ENCODE results near the gene RNF208. TPM values are rescaled to one million over a fixed set of nuclear protein-coding genes. Genes with fewer than 3 reads are reported as not detected.

RNF208 gene
- total and polyA plus RNA-seq, 9 of the 15 experiments (the other 6 are each of a cell fraction or from before 2014, with no cell fraction given) = 0.15 to 6.9 (median 0.50) TPM; not detected in 2

DNA sequence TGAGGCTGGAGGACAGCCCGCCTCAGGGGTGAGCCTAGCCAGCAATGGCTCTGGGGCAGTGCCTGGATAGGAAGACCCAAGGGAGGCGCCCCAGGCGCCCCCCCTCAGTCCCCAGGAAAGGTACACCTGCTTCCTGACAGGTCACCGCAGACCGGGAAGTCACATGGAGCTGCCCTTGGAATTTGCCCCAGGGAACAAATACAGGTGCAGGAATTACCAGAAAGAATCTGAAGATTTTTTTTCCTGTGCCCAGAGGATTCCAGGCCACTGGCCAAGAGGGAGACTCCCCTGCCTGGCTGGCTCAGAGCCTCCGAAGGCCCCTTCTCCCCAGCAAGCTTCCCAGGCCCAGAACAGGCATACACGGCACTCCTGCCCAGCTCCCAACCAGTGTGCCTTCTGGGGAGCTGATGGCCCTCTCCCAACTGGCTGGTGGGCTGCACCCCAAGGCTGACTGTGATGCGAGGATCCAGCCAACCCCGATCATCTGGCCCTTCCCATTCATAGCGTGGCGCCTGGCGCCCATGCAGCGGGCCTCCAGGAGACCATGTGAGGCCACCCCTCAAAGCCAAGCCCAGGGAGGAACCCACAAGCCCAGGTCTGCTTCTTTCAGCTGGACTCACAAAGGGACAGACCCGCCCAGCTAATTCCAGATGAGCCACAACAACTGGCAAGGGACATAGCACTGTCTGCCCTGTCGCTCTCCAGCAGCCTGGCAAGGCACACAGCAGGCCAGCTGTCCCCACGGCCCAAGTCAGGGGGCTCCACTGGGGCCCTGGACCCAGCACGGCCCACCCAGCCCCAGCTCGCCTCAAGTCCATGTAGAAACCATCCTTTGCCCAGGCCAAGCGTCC is 23.8 kb downstream of the RNF208 start:
- FAIRE-seq (no peak), ATAC-seq (no peak), DNase-seq (ENCODE audit: extremely low read depth in 1 of 4, low spot score in 3 of 4) (no peak)
- Histone ChIP-seq H4K20me1 (replicated peaks; ENCODE audit: control insufficient read depth, insufficient read depth, low read length) (peaks cover 5% of the 10 kb centered on the region), H3K36me3 (ENCODE audit: control insufficient read depth, insufficient read depth, low read length) (peaks cover 8% of the 10 kb centered on the region; the same call in 2 of the 3 replicates), H3K4me1 (replicated peaks in 1 of 2; ENCODE audit: control insufficient read depth in 2 of 2, insufficient read depth in 2 of 2, low read length in 2 of 2) (peaks cover 22 to 91% of the 10 kb centered on the region in 2 experiments), H3K79me2 (ENCODE audit: control insufficient read depth, insufficient read depth, low read length) (peaks cover 61% of the 10 kb centered on the region), H3K9me1 (ENCODE audit: control insufficient read depth, insufficient read depth, low read length) (no peaks in the 10 kb centered on the region), H3K27me3 (ENCODE audit: control insufficient read depth in 2 of 2, insufficient read depth in 2 of 2, low read length in 2 of 2) (no peaks in the 10 kb centered on the region), H2AFZ (ENCODE audit: low read depth, low read length) (no peak overlapping the region), H3K4me2 (ENCODE audit: insufficient read depth, low read length) (peak overlapping the region; percentile 44; the same call in 1 of the 2 replicates), H3K9ac (ENCODE audit: insufficient read depth in 1 of 2, low read depth in 2 of 2, low read length in 2 of 2) (peak overlapping the region in 1 of 2 experiments; percentile 89; a peak in 2 of 4 replicates), H3K4me3 (peak overlapping the region; percentile 37; the same call in 1 of the 2 replicates), H3K27ac (ENCODE audit: extremely low read depth, low read depth, low read length) (no peak overlapping the region), H3K9me3 (replicated peaks; ENCODE audit: control insufficient read depth, insufficient read depth, low read depth, low read length) (no peaks in the 10 kb centered on the region)
- intact Hi-C loops (cut with micrococcal nuclease) = no loop called here
- CTCF ChIA-PET (ENCODE audit: low intra/inter-chr PET ratio) = no interaction called here
- 75% methylated on average over 15 of the region's 19 CpGs for WGBS (ENCODE audit: insufficient coverage, low coverage, missing lambda C conversion rate)
- in situ Hi-C loops (cut with MboI) = no loop called here
- TF ChIP-seq SIRT6 (IDR thresholded peaks at IDR 0.05; ENCODE audit: low read depth, low read length) (no peak), SIN3A (IDR thresholded peaks at IDR 0.05; ENCODE audit: borderline replicate concordance in 2 of 2, control insufficient read depth in 1 of 2, low read depth in 2 of 2, low read length in 2 of 2) (0 out of 4 replicates have a peak, but pooled peaks of 1 of the 2 experiments have one; percentile 18), ZNF311 (CRISPR knock-in tag; IDR thresholded peaks at IDR 0.05) (no peak), ZBTB7A (IDR thresholded peaks at IDR 0.05; ENCODE audit: borderline replicate concordance, control insufficient read depth, low read depth, low read length) (peak; percentile 22; the same call in 1 of the 2 replicates), CBFB (CRISPR knock-in tag; IDR thresholded peaks at IDR 0.05) (0 out of 2 replicates have a peak, but pooled peaks have one; percentile 24)
- TF ChIP-seq, protein P1, sequence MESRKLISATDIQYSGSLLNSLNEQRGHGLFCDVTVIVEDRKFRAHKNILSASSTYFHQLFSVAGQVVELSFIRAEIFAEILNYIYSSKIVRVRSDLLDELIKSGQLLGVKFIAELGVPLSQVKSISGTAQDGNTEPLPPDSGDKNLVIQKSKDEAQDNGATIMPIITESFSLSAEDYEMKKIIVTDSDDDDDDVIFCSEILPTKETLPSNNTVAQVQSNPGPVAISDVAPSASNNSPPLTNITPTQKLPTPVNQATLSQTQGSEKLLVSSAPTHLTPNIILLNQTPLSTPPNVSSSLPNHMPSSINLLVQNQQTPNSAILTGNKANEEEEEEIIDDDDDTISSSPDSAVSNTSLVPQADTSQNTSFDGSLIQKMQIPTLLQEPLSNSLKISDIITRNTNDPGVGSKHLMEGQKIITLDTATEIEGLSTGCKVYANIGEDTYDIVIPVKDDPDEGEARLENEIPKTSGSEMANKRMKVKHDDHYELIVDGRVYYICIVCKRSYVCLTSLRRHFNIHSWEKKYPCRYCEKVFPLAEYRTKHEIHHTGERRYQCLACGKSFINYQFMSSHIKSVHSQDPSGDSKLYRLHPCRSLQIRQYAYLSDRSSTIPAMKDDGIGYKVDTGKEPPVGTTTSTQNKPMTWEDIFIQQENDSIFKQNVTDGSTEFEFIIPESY (CRISPR knock-in tag; IDR thresholded peaks at IDR 0.05) = peak; percentile 91
- TF ChIP-seq, protein P2, sequence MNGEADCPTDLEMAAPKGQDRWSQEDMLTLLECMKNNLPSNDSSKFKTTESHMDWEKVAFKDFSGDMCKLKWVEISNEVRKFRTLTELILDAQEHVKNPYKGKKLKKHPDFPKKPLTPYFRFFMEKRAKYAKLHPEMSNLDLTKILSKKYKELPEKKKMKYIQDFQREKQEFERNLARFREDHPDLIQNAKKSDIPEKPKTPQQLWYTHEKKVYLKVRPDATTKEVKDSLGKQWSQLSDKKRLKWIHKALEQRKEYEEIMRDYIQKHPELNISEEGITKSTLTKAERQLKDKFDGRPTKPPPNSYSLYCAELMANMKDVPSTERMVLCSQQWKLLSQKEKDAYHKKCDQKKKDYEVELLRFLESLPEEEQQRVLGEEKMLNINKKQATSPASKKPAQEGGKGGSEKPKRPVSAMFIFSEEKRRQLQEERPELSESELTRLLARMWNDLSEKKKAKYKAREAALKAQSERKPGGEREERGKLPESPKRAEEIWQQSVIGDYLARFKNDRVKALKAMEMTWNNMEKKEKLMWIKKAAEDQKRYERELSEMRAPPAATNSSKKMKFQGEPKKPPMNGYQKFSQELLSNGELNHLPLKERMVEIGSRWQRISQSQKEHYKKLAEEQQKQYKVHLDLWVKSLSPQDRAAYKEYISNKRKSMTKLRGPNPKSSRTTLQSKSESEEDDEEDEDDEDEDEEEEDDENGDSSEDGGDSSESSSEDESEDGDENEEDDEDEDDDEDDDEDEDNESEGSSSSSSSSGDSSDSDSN (IDR thresholded peaks at IDR 0.05; ENCODE audit: borderline replicate concordance in 1 of 2, low read depth in 2 of 2, low read length in 2 of 2) = 0 out of 4 replicates have a peak, but pooled peaks of 1 of the 2 experiments have one; percentile 8
- TF ChIP-seq, protein P3, sequence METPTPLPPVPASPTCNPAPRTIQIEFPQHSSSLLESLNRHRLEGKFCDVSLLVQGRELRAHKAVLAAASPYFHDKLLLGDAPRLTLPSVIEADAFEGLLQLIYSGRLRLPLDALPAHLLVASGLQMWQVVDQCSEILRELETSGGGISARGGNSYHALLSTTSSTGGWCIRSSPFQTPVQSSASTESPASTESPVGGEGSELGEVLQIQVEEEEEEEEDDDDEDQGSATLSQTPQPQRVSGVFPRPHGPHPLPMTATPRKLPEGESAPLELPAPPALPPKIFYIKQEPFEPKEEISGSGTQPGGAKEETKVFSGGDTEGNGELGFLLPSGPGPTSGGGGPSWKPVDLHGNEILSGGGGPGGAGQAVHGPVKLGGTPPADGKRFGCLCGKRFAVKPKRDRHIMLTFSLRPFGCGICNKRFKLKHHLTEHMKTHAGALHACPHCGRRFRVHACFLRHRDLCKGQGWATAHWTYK (CRISPR knock-in tag; IDR thresholded peaks at IDR 0.05) = no peak
- TF ChIP-seq, protein P4, sequence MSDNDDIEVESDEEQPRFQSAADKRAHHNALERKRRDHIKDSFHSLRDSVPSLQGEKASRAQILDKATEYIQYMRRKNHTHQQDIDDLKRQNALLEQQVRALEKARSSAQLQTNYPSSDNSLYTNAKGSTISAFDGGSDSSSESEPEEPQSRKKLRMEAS (CRISPR knock-in tag; IDR thresholded peaks at IDR 0.05) = peak; percentile 38; the same call in 1 of the 2 replicates
- no TSS peak for BruUV-seq (replicated peaks)
- POLR2A ChIA-PET = interaction anchor here (0.6 to 3.2 kb wide), 5 partner anchors 9 to 393 kb away, joined by 3 to 26 read pairs (median 4); partner anchors contain the start of genes ANAPC2, NELFB and SSNA1

Data from K562 (cell line).